Kidney capillary endothelial cell (primary cell): Measurements from ENCODE around the gene APOBEC3B.
"Not testable (repeated sequence)": the region's sequence is repeated elsewhere in the genome, so short reads cannot be mapped to it uniquely, and the experiment has no call there.

Source experiments
- DNase-seq: peaks from one replicate; pipeline ENCODE4 v3.0.0-alpha.2; 2018; ENCODE audit warnings: low spot score

The APOBEC3B gene

GRCh38 chr22:38951734-38952133 is 30.4 kb upstream of the APOBEC3B start:
- no peak for DNase-seq

- no peak for DNase-seq
These were observed 29.7 kb upstream of the APOBEC3B start for GRCh38 chr22:38952281-38952993.

GRCh38 chr22:38953091-38953490 is 29.1 kb upstream of the APOBEC3B start:
- no peak for DNase-seq

GRCh38 chr22:38953577-38954413 is 28.4 kb upstream of the APOBEC3B start:
- no peak for DNase-seq

- no peak for DNase-seq
These were observed 27.6 kb upstream of the APOBEC3B start for GRCh38 chr22:38954414-38955043.

- DNase-seq: no peak
These were observed 26.8 kb upstream of the APOBEC3B start for GRCh38 chr22:38955250-38955905.

- no peak for DNase-seq
These were observed 26.2 kb upstream of the APOBEC3B start for GRCh38 chr22:38955926-38956325.

- DNase-seq: no peak
These were observed 25.6 kb upstream of the APOBEC3B start for GRCh38 chr22:38956551-38956950.

- DNase-seq: no peak
These were observed 24.9 kb upstream of the APOBEC3B start, which contains the start of gene APOBEC3A for GRCh38 chr22:38957046-38957770. TSS of gene APOBEC3A (plus strand) at chr22:38957609. CDS start at chr22:38957692, 83 bp downstream.

- DNase-seq: no peak
These were observed 24.1 kb upstream of the APOBEC3B start for GRCh38 chr22:38957808-38958650.

GRCh38 chr22:38958651-38958943 is 23.6 kb upstream of the APOBEC3B start:
- not testable (repeated sequence) for DNase-seq

- no peak for DNase-seq
These were observed 22.6 kb upstream of the APOBEC3B start for GRCh38 chr22:38959590-38959989.

- DNase-seq: not testable (repeated sequence)
These were observed 21.5 kb upstream of the APOBEC3B start for GRCh38 chr22:38960673-38961072.

- not testable (repeated sequence) for DNase-seq
These were observed 18.8 kb upstream of the APOBEC3B start for GRCh38 chr22:38963291-38963738.

- no peak for DNase-seq
These were observed 18.3 kb upstream of the APOBEC3B start for GRCh38 chr22:38963872-38964271.

- DNase-seq: no peak
These were observed 17.8 kb upstream of the APOBEC3B start for GRCh38 chr22:38964306-38964705.

GRCh38 chr22:38964989-38965388 is 17.2 kb upstream of the APOBEC3B start:
- no peak for DNase-seq

- no peak for DNase-seq
These were observed 16.4 kb upstream of the APOBEC3B start for GRCh38 chr22:38965614-38966379.

GRCh38 chr22:38966380-38966702 is 15.8 kb upstream of the APOBEC3B start:
- DNase-seq: no peak

- no peak for DNase-seq
These were observed 15.2 kb upstream of the APOBEC3B start for GRCh38 chr22:38966942-38967341.
